GM19455 (cell line): ENCODE measurements around the gene DSCAM.

Source experiments
- ATAC-seq: cut with Tn5 transposase; IDR thresholded peaks from one replicate; pipeline ENCODE4 v1.9.1; 2021; ENCODE audit not compliant: unreplicated experiment

DSCAM gene

GRCh38 chr21:40770435-40771055 lies 76.4 kb downstream of the DSCAM start:
- ATAC-seq = no peak

- no peak for ATAC-seq
Measured at GRCh38 chr21:40769231-40769630, 77.7 kb downstream of the DSCAM start.

GRCh38 chr21:40768056-40768455 lies 78.9 kb downstream of the DSCAM start:
- ATAC-seq = no peak

GRCh38 chr21:40766381-40766780 lies 80.6 kb downstream of the DSCAM start:
- ATAC-seq = no peak

GRCh38 chr21:40765811-40766210 lies 81.1 kb downstream of the DSCAM start:
- ATAC-seq = no peak

- ATAC-seq = no peak
Measured at GRCh38 chr21:40760821-40761220, 86.1 kb downstream of the DSCAM start.

GRCh38 chr21:40759061-40759460 lies 87.9 kb downstream of the DSCAM start:
- no peak for ATAC-seq

- no peak for ATAC-seq
Measured at GRCh38 chr21:40757366-40757765, 89.6 kb downstream of the DSCAM start.

GRCh38 chr21:40754466-40754865 lies 92.5 kb downstream of the DSCAM start:
- ATAC-seq = no peak

GRCh38 chr21:40753756-40754155 lies 93.2 kb downstream of the DSCAM start:
- no peak for ATAC-seq

GRCh38 chr21:40752125-40752524 lies 94.8 kb downstream of the DSCAM start:
- no peak for ATAC-seq

GRCh38 chr21:40751221-40751620 lies 95.7 kb downstream of the DSCAM start:
- ATAC-seq = no peak

- ATAC-seq = no peak
Measured at GRCh38 chr21:40736145-40736544, 110.8 kb downstream of the DSCAM start.

GRCh38 chr21:40733024-40733397 lies 113.9 kb downstream of the DSCAM start:
- no peak for ATAC-seq

GRCh38 chr21:40732253-40733023 lies 114.5 kb downstream of the DSCAM start:
- ATAC-seq = no peak

GRCh38 chr21:40731206-40731605 lies 115.8 kb downstream of the DSCAM start:
- no peak for ATAC-seq

GRCh38 chr21:40730426-40730800 lies 116.5 kb downstream of the DSCAM start:
- no peak for ATAC-seq

- ATAC-seq = no peak
Measured at GRCh38 chr21:40729761-40730425, 117.1 kb downstream of the DSCAM start.

GRCh38 chr21:40723966-40724365 lies 123.0 kb downstream of the DSCAM start:
- no peak for ATAC-seq

- no peak for ATAC-seq
Measured at GRCh38 chr21:40723317-40723716, 123.6 kb downstream of the DSCAM start.

GRCh38 chr21:40719615-40720014 lies 127.3 kb downstream of the DSCAM start:
- no peak for ATAC-seq

- ATAC-seq = no peak
Measured at GRCh38 chr21:40717028-40717427, 129.9 kb downstream of the DSCAM start.
